Diencephalon (tissue), 1 donor: ENCODE measurements around the gene CABLES1. TPM values are rescaled to one million over a fixed set of nuclear protein-coding genes. Genes with fewer than 3 reads are reported as not detected.

Experiments
- total RNA-seq: library from RNA; depleted of rRNA; stranded (reverse); fragments of >200 nt; gene quantifications from one replicate; pipeline ENCODE4 v1.2.3, GENCODE V29; 2014

CABLES1 gene, protein sequence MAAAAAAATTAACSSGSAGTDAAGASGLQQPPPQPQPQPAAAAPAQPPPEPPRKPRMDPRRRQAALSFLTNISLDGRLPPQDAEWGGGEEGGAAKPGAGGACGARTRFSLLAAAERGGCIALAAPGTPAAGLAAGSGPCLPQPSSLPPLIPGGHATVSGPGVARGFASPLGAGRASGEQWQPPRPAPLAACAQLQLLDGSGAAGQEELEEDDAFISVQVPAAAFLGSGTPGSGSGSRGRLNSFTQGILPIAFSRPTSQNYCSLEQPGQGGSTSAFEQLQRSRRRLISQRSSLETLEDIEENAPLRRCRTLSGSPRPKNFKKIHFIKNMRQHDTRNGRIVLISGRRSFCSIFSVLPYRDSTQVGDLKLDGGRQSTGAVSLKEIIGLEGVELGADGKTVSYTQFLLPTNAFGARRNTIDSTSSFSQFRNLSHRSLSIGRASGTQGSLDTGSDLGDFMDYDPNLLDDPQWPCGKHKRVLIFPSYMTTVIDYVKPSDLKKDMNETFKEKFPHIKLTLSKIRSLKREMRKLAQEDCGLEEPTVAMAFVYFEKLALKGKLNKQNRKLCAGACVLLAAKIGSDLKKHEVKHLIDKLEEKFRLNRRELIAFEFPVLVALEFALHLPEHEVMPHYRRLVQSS
- 8.1 TPM for total RNA-seq

DNA sequence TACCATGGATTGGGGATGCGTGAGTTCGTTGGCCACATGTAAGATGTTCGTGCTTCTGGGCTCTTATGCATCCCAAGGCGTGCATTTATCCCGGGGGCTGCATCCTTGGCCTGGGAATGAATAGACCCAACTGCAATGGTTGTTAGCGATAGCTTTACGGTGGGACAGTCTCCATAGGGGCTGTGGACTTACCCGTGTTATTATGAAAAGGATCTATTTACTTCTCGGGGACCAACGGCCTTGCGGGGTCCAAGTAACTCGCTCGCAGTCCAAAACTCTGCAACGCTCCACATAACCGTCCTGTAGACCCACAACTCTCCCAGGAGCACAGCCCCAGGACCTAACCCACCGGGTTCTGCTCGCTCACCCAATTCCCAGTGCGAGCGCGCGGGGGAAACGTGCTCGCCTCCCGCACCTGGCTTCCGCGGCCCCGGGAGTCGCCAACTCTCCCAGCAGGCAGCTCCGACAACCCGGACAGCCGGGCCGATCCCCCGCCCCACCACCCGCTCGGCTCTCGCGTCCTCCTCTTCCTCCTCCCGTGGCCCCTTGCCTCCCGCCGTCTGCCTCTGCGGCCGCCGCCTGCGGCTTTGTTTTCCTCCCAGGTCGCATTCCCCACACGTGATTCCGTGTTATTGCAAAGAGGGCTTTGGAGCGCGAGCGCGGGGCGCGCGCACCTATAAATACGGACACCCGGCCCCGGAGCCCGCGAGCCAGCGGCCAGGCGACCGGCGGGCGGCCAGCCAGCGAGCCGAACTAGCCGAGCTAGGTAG lies at the start of gene CABLES1:
TSS of gene CABLES1 (plus strand) at position 706 of the 770 bp plus-strand sequence. CDS start 278 bp downstream, outside the sequence.

Other genes with a start within 250 kb of the CABLES1 start
- 33.4 TPM for gene RBBP8, start 202.2 kb upstream of the CABLES1 start, total RNA-seq